GM23338 (cell line): ENCODE results near the gene FAM168B. TPM values are rescaled to one million over a fixed set of nuclear protein-coding genes. Genes with fewer than 3 reads are reported as not detected.
A peak's percentile ranks its signal among the peaks of the same experiment; 100 is the strongest.

Experiments
- ATAC-seq: fragments of 200-7000 bp; cut with Tn5 transposase; 3 replicates; pipeline ENCODE4 v1.9.1; 2020
- DNase-seq: peaks from one replicate; pipeline ENCODE4 v3.0.0-alpha.2; 2015; ENCODE audit warnings: low spot score
- H2AFZ ChIP-seq: fragments of 200-600 bp; sonication (generic); 2 replicates; pipeline ENCODE4 v1.8.0; 2016; ENCODE audit warnings: antibody characterized with exemption, mild to moderate bottlenecking, moderate library complexity
- H3F3A ChIP-seq: fragments of 200-600 bp; sonication (generic); replicated peaks from 2 replicates; pipeline ENCODE4 v1.8.0; 2017; ENCODE audit warnings: antibody characterized with exemption, mixed run types, low read depth
- H3K27ac ChIP-seq: fragments of 200-600 bp; sonication (generic); 2 replicates; pipeline ENCODE4 v1.6.1; 2016; ENCODE audit warnings: low read depth
- H3K27me3 ChIP-seq: fragments of 200-600 bp; sonication (generic); 2 replicates; pipeline ENCODE4 v1.8.0; 2016; ENCODE audit warnings: mild to moderate bottlenecking, mixed run types, moderate library complexity; ENCODE audit not compliant: insufficient read depth
- H3K36me3 ChIP-seq: fragments of 200-600 bp; sonication (generic); 2 replicates; pipeline ENCODE4 v1.8.0; 2016; ENCODE audit warnings: mild to moderate bottlenecking; ENCODE audit not compliant: insufficient read depth
- H3K4me1 ChIP-seq: fragments of 200-600 bp; sonication (generic); 2 replicates; pipeline ENCODE4 v1.8.0; 2016; ENCODE audit warnings: mild to moderate bottlenecking, moderate library complexity; ENCODE audit not compliant: insufficient read depth
- H3K4me2 ChIP-seq: fragments of 200-600 bp; sonication (generic); 2 replicates; pipeline ENCODE4 v1.7.1; 2017; ENCODE audit warnings: mixed run types
- H3K4me3 ChIP-seq: fragments of 200-600 bp; sonication (generic); 2 replicates; pipeline ENCODE4 v1.6.1; 2016; ENCODE audit warnings: mixed run types
- H3K79me2 ChIP-seq: fragments of 200-600 bp; sonication (generic); replicated peaks from 2 replicates; pipeline ENCODE4 v1.8.0; 2017; ENCODE audit warnings: mild to moderate bottlenecking; ENCODE audit not compliant: insufficient read depth
- H3K9me2 ChIP-seq: fragments of 200-600 bp; sonication (generic); 2 replicates; pipeline ENCODE4 v1.8.0; 2017; ENCODE audit not compliant: insufficient read depth
- H4K20me1 ChIP-seq: fragments of 200-600 bp; sonication (generic); replicated peaks from 2 replicates; pipeline ENCODE4 v1.8.0; 2017; ENCODE audit warnings: mild to moderate bottlenecking; ENCODE audit not compliant: insufficient read depth
- H3K27ac Mint-ChIP-seq: 2 replicates; pipeline ENCODE4 v1.8.0; 2020; ENCODE audit warnings: inconsistent platforms, mild to moderate bottlenecking, moderate library complexity, mixed read lengths
- H3K27me3 Mint-ChIP-seq: 3 replicates; pipeline ENCODE4 v1.8.0; 2022; ENCODE audit warnings: low read depth, mild to moderate bottlenecking, moderate library complexity, mixed read lengths, inconsistent platforms; ENCODE audit not compliant: insufficient read depth, poor library complexity
- H3K36me3 Mint-ChIP-seq: 3 replicates; pipeline ENCODE4 v1.8.0; 2021; ENCODE audit warnings: low read depth, mild to moderate bottlenecking, inconsistent platforms, moderate library complexity, mixed read lengths
- H3K4me1 Mint-ChIP-seq: 3 replicates; pipeline ENCODE4 v1.8.0; 2020; ENCODE audit warnings: mild to moderate bottlenecking, inconsistent platforms, mixed read lengths
- H3K4me3 Mint-ChIP-seq: 3 replicates; pipeline ENCODE4 v1.8.0; 2021; ENCODE audit warnings: moderate library complexity, mild to moderate bottlenecking, inconsistent platforms, mixed read lengths
- H3K9me3 Mint-ChIP-seq: 3 replicates; pipeline ENCODE4 v1.8.0; 2020; ENCODE audit warnings: moderate library complexity, mild to moderate bottlenecking, inconsistent platforms, mixed read lengths
- CREB1 ChIP-seq: fragments of 250-450 bp; sonication (Bioruptor Pico); IDR thresholded peaks from 2 replicates; pipeline ENCODE4 v1.5.0; 2020; ENCODE audit warnings: low read depth, mild to moderate bottlenecking, moderate library complexity
- EZH2 ChIP-seq: fragments of 200-600 bp; sonication (generic); IDR thresholded peaks from one replicate; pipeline ENCODE4 v1.8.0; 2017; ENCODE audit warnings: antibody characterized with exemption, mild to moderate bottlenecking, low read depth; ENCODE audit not compliant: unreplicated experiment
- STAT1 ChIP-seq: IDR thresholded peaks from one replicate; pipeline ENCODE4 v1.6.1; 2016; ENCODE audit warnings: antibody characterized with exemption; ENCODE audit not compliant: unreplicated experiment
- polyA plus RNA-seq: library from polyadenylated mRNA; unstranded; fragments of >200 nt; fragmentation: Nextera tagmentation; extraction: Ambion mirVana; gene quantifications from 2 replicates; pipeline ENCODE4 v1.2.1, GENCODE V29; 2016
- total RNA-seq: library from RNA; depleted of rRNA; stranded (reverse); fragments of >200 nt; shearing (Covaris generic); gene quantifications from 2 replicates; pipeline ENCODE4 v1.2.3, GENCODE V29; 2014
- TF ChIP-seq, protein P1 (sequence below), 2 experiments: fragments of 200-600 bp in 1 of 2; sonication (generic) in 1 of 2; conservative IDR thresholded peaks; 2 replicates each; pipeline versions ENCODE4 v1.5.1 to v1.6.1; 2016 to 2017; ENCODE audit warnings: antibody characterized with exemption in 2 of 2, low read depth in 2 of 2, mild to moderate bottlenecking in 2 of 2, moderate library complexity in 1 of 2
- TF ChIP-seq, protein P2 (sequence below): IDR thresholded peaks from one replicate; pipeline ENCODE4 v1.6.1; 2018; ENCODE audit warnings: antibody characterized with exemption; ENCODE audit not compliant: unreplicated experiment
- TF ChIP-seq, protein P3 (sequence below): IDR thresholded peaks from 2 replicates; pipeline ENCODE4 v1.6.1; 2016; ENCODE audit warnings: antibody characterized with exemption

FAM168B gene
- total and polyA plus RNA-seq, 2 experiments from 2014 or later: 18.8 to 76.8 TPM

DNA sequence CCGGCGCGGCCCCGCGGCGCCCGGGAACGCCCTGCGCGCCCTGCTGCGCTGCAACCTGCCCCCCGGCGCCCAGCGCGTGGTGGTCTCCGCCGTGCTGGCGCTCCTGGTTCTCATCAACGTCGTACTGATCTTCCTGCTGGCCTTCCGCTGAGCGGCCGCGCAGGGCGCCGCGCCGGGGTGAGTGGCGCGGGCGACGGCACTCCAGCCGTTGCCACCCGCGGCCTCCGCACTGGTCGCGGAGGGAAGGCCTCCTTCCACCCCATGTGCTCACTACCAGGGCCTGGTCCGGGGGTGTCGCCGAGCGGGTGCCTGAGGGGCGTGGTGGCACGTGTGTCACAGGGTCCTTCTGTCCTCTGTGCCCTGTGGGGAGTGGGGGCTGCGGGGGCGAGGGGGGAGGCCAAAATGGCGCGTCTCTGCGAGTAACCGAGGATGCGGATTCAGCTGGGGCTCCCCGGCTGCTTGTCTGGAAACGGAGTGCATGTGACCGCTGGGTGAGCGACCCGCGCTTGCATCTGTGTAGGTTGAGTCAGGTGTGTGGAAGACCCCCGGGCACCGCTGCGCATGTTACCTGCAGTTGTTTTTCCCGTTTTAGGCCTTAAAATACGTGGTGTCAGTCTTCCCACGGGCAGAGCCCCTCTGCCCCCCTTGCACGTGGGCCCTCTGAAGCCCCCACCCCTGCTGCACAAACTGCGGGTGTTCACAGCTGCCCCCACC, 58.0 kb downstream of the FAM168B start:
- H3K27ac Mint-ChIP-seq: no peak overlapping the region
- peaks cover 3% of the 10 kb centered on the region; the same call in 1 of the 3 replicates for H3K4me1 Mint-ChIP-seq
- Histone ChIP-seq H3F3A (no peaks in the 10 kb centered on the region), H3K4me1 (peaks cover 6% of the 10 kb centered on the region; the same call in 1 of the 2 replicates), H3K27me3 (peaks cover 29% of the 10 kb centered on the region), H3K4me2 (peak overlapping the region; percentile 76; the same call in 1 of the 2 replicates), H3K9me2 (no peaks in the 10 kb centered on the region), H4K20me1 (no peaks in the 10 kb centered on the region), H3K4me3 (peak overlapping the region; percentile 64), H3K27ac (no peak overlapping the region), H3K79me2 (no peaks in the 10 kb centered on the region), H2AFZ (peak overlapping the region; percentile 88), H3K36me3 (no peaks in the 10 kb centered on the region)
- ATAC-seq (peak; percentile 7), DNase-seq (peak; percentile 46)
- H3K36me3 Mint-ChIP-seq: no peaks in the 10 kb centered on the region
- H3K4me3 Mint-ChIP-seq: peak overlapping the region; percentile 68
- TF ChIP-seq, protein P1, sequence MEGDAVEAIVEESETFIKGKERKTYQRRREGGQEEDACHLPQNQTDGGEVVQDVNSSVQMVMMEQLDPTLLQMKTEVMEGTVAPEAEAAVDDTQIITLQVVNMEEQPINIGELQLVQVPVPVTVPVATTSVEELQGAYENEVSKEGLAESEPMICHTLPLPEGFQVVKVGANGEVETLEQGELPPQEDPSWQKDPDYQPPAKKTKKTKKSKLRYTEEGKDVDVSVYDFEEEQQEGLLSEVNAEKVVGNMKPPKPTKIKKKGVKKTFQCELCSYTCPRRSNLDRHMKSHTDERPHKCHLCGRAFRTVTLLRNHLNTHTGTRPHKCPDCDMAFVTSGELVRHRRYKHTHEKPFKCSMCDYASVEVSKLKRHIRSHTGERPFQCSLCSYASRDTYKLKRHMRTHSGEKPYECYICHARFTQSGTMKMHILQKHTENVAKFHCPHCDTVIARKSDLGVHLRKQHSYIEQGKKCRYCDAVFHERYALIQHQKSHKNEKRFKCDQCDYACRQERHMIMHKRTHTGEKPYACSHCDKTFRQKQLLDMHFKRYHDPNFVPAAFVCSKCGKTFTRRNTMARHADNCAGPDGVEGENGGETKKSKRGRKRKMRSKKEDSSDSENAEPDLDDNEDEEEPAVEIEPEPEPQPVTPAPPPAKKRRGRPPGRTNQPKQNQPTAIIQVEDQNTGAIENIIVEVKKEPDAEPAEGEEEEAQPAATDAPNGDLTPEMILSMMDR (conservative IDR thresholded peaks at IDR 0.05; ENCODE audit: low read depth in 2 of 2): no peak
- no peak for TF ChIP-seq EZH2
- H3K27me3 Mint-ChIP-seq: peaks cover 41% of the 10 kb centered on the region
- no peaks in the 10 kb centered on the region for H3K9me3 Mint-ChIP-seq

DNA sequence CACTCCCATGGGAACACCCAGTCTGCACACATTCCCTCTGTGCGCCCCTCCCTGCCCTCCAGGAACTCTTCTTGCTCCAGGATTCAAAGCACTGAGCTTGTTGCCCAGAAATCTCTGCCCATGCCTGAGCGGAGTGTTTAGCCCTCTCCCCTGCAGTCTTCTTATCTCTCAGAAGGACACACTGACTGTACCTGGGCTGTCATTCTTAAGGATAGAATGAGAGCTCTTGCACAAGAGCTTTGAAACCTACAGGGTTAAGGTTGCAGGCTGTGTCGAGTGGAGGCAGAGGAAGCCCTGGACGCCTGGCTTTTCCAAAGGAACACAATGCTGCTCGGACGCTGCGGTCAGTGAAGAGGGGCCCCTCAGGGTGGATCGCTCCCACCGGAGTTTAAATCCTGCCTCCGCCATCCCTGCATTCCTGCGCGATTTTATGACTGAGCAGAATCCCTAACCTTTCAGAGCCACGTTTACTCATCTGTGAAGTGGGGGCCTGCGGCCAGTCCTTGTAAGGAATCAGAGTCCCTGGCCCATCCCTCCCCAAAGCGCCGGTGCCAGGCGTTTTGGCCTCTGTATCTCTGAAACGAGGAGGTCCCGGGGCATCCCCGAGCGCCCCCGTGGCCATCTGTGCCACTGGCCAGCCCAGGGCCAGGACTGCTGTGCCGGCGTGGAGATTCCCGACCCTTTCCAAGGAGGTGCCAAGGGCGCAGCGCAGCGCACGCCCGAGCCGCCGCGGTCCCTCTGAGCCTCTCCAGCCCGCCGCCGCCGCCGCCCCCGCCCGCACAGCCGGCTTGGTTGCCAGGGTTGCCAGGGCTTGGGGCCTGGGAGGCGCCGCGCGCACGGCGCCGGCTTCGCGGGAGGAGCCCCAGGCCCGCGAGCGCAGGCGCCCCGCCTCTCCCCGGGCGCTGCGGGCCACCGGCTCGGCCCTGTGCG, 58.9 kb downstream of the FAM168B start:
- H3K4me3 Mint-ChIP-seq: peak overlapping the region; percentile 66
- H3K27me3 Mint-ChIP-seq: peaks cover 41% of the 10 kb centered on the region
- H3K4me1 Mint-ChIP-seq: peaks cover 3% of the 10 kb centered on the region; the same call in 1 of the 3 replicates
- peak; percentile 72 for DNase-seq
- H3K27ac Mint-ChIP-seq: no peak overlapping the region
- Histone ChIP-seq H3K27me3 (peaks cover 29% of the 10 kb centered on the region), H3K79me2 (no peaks in the 10 kb centered on the region), H3K4me3 (peak overlapping the region; percentile 78), H3K4me2 (peak overlapping the region; percentile 96), H3K27ac (no peak overlapping the region), H3F3A (no peaks in the 10 kb centered on the region), H4K20me1 (no peaks in the 10 kb centered on the region), H2AFZ (peak overlapping the region; percentile 91), H3K36me3 (no peaks in the 10 kb centered on the region), H3K4me1 (peaks cover 6% of the 10 kb centered on the region; the same call in 1 of the 2 replicates), H3K9me2 (no peaks in the 10 kb centered on the region)
- no peaks in the 10 kb centered on the region for H3K9me3 Mint-ChIP-seq
- H3K36me3 Mint-ChIP-seq: no peaks in the 10 kb centered on the region
- ATAC-seq: peak; percentile 74
- TF ChIP-seq, protein P2, sequence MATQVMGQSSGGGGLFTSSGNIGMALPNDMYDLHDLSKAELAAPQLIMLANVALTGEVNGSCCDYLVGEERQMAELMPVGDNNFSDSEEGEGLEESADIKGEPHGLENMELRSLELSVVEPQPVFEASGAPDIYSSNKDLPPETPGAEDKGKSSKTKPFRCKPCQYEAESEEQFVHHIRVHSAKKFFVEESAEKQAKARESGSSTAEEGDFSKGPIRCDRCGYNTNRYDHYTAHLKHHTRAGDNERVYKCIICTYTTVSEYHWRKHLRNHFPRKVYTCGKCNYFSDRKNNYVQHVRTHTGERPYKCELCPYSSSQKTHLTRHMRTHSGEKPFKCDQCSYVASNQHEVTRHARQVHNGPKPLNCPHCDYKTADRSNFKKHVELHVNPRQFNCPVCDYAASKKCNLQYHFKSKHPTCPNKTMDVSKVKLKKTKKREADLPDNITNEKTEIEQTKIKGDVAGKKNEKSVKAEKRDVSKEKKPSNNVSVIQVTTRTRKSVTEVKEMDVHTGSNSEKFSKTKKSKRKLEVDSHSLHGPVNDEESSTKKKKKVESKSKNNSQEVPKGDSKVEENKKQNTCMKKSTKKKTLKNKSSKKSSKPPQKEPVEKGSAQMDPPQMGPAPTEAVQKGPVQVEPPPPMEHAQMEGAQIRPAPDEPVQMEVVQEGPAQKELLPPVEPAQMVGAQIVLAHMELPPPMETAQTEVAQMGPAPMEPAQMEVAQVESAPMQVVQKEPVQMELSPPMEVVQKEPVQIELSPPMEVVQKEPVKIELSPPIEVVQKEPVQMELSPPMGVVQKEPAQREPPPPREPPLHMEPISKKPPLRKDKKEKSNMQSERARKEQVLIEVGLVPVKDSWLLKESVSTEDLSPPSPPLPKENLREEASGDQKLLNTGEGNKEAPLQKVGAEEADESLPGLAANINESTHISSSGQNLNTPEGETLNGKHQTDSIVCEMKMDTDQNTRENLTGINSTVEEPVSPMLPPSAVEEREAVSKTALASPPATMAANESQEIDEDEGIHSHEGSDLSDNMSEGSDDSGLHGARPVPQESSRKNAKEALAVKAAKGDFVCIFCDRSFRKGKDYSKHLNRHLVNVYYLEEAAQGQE: no peak
- TF ChIP-seq, protein P3, sequence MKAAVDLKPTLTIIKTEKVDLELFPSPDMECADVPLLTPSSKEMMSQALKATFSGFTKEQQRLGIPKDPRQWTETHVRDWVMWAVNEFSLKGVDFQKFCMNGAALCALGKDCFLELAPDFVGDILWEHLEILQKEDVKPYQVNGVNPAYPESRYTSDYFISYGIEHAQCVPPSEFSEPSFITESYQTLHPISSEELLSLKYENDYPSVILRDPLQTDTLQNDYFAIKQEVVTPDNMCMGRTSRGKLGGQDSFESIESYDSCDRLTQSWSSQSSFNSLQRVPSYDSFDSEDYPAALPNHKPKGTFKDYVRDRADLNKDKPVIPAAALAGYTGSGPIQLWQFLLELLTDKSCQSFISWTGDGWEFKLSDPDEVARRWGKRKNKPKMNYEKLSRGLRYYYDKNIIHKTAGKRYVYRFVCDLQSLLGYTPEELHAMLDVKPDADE: no peak
- TF ChIP-seq STAT1: no peak
- TF ChIP-seq CREB1 (CRISPR knock-in tag): no peak
